ENCODE results near the gene SOX11. TPM values are rescaled to one million over a fixed set of nuclear protein-coding genes. Genes with fewer than 3 reads are reported as not detected.

Gene SOX11
- total and polyA plus RNA-seq, 2 of the 8 experiments (the other 6 are each of a cell fraction or from before 2014, with no cell fraction given) = 9.0 to 55.6 TPM

- no peak overlapping the region for H4K5ac ChIP-seq (ENCODE audit: insufficient read length, low read depth, low read length)
- H4K8ac ChIP-seq (ENCODE audit: extremely low read depth, insufficient read depth, low read length) = no peak overlapping the region
- H3K23ac ChIP-seq (ENCODE audit: insufficient read length) = no peak overlapping the region
- peaks cover 12 to 28% of the 10 kb centered on the region in 2 experiments for H3K79me2 ChIP-seq (ENCODE audit: control insufficient read depth in 1 of 2, insufficient read depth in 2 of 2, low read length in 2 of 2)
- no peak overlapping the region for H2BK15ac ChIP-seq (ENCODE audit: low read length)
- H3K27ac ChIP-seq (ENCODE audit: low read depth, low read length) = no peak overlapping the region
- no peak overlapping the region for H2AK5ac ChIP-seq (ENCODE audit: low read depth, low read length)
- peaks cover 0 to 2% (median 0%) of the 10 kb centered on the region in 4 experiments; a peak in 1 of 8 replicates for H3K36me3 ChIP-seq (ENCODE audit: control insufficient read depth in 2 of 4, insufficient read depth in 4 of 4, low read length in 3 of 4)
- no peak overlapping the region for H4K91ac ChIP-seq (replicated peaks; ENCODE audit: insufficient read length, low read length)
- peaks cover 0 to 5% (median 0%) of the 10 kb centered on the region in 4 experiments; a peak in 1 of 7 replicates for H3K4me1 ChIP-seq (replicated peaks in 1 of 4; ENCODE audit: control insufficient read depth in 3 of 4, insufficient read depth in 4 of 4, low read length in 3 of 4)
- H3K9me3 ChIP-seq (ENCODE audit: insufficient read depth in 2 of 2, low read depth in 1 of 2, low read length in 1 of 2) = no peaks in the 10 kb centered on the region
- ChIA-PET POLR2A (ENCODE audit: partially characterized antibody) (interaction anchor here (1.0 kb wide), 1 partner anchor 12 kb away, joined by 4 read pairs; no protein-coding TSS in a partner anchor), CTCF (ENCODE audit: partially characterized antibody) (interaction anchor here (1.1 kb wide), 1 partner anchor 323 kb away, joined by 4 read pairs; no protein-coding TSS in a partner anchor)
- H2AFZ ChIP-seq (ENCODE audit: low read length) = no peak overlapping the region
- no peak overlapping the region; the same call in 1 of the 2 replicates for H3K18ac ChIP-seq (ENCODE audit: extremely low read depth, low read length)
- H3K56ac ChIP-seq (replicated peaks; ENCODE audit: insufficient read length, low read depth, low read length) = no peak overlapping the region
- H4K20me1 ChIP-seq (replicated peaks in 1 of 2; ENCODE audit: control insufficient read depth in 1 of 2, insufficient read depth in 2 of 2, low read length in 2 of 2) = peaks cover 12 to 16% of the 10 kb centered on the region in 2 experiments
- no peak overlapping the region for H2BK12ac ChIP-seq (ENCODE audit: low read depth, low read length)
- no peaks in the 10 kb centered on the region; the same call in 1 of the 2 replicates for H3K79me1 ChIP-seq (ENCODE audit: low read depth, low read length)
- 72% methylated on average over 8 of the region's 8 CpGs; no CpG with 5 or more reads in 1 of the 2 experiments for WGBS, 2 experiments (ENCODE audit: extremely low coverage in 1 of 2, insufficient coverage in 1 of 2, insufficient read length in 1 of 2, insufficient replicate concordance in 2 of 2, low coverage in 1 of 2, low lambda C conversion rate in 2 of 2, missing lambda C conversion rate in 1 of 2)
- no peak overlapping the region for H2BK20ac ChIP-seq (ENCODE audit: low read length)
- H3K4me3 ChIP-seq (ENCODE audit: extremely low read depth in 1 of 4, insufficient read depth in 2 of 4, low read depth in 3 of 4, low read length in 4 of 4) = peak overlapping the region; percentile 84 to 100 (median 92); a peak in 7 of 8 replicates
- FAIRE-seq (no peak), DNase-seq (ENCODE audit: low read depth in 1 of 2, low spot score in 2 of 2) (no peak)
- H3K14ac ChIP-seq (ENCODE audit: insufficient read length) = no peak overlapping the region
- H3K9ac ChIP-seq (replicated peaks in 1 of 4; ENCODE audit: extremely low read depth in 1 of 4, low read depth in 3 of 4, low read length in 3 of 4) = 0 out of 7 replicates have a peak overlapping the region, but pooled peaks of 1 of the 4 experiments have one; percentile 3
- no peak for TF ChIP-seq SUZ12 (IDR thresholded peaks at IDR 0.05; ENCODE audit: low read length)
- TF ChIP-seq CTCF (IDR thresholded peaks at IDR 0.05; ENCODE audit: control extremely low read depth in 1 of 3, insufficient read depth in 1 of 3, low read depth in 1 of 3, low read length in 3 of 3) = no peak
- no peak for TF ChIP-seq TAF7 (optimal IDR thresholded peaks at IDR 0.05; ENCODE audit: borderline replicate concordance, low read depth, low read length)
- TF ChIP-seq CBX8 (IDR thresholded peaks at IDR 0.05; ENCODE audit: borderline replicate concordance, low read depth, low read length) = no peak
- no peak for TF ChIP-seq POU5F1 (IDR thresholded peaks at IDR 0.05; ENCODE audit: low read depth, low read length)
- H3K27me3 ChIP-seq (replicated peaks in 1 of 4; ENCODE audit: control insufficient read depth in 3 of 4, extremely low read depth in 1 of 4, insufficient read depth in 3 of 4, low read length in 3 of 4) = no peaks in the 10 kb centered on the region
- H3K23me2 ChIP-seq (ENCODE audit: low read depth, low read length) = peaks cover 12% of the 10 kb centered on the region; the same call in 1 of the 2 replicates
- peak overlapping the region; percentile 69 to 96 for H3K4me2 ChIP-seq (ENCODE audit: insufficient read depth in 1 of 2, low read depth in 2 of 2, low read length in 2 of 2)
- H3K4ac ChIP-seq (replicated peaks; ENCODE audit: insufficient read length, low read depth, low read length) = no peak overlapping the region
- no peak overlapping the region for H2BK120ac ChIP-seq (replicated peaks; ENCODE audit: low read depth, low read length)
- no peak overlapping the region for H2BK5ac ChIP-seq (ENCODE audit: low read depth, low read length)
These were observed 2.4 kb upstream of the SOX11 start for GRCh38 chr2:5689750-5690149.
